Uterus (tissue), 2 donors: Measurements from ENCODE around the gene KAT7.

ENCODE experiments used
- CTCF ChIP-seq, 4 experiments: fragments of 200-600 bp in 2 of 4; fragments of 450-650 bp in 2 of 4; sonication (generic) in 2 of 4; IDR thresholded peaks; one replicate each; pipeline ENCODE4 v1.5.1; 2016 to 2019; ENCODE audit warnings: antibody characterized with exemption in 4 of 4, mild to moderate bottlenecking in 2 of 4, moderate library complexity in 1 of 4
- POLR2A ChIP-seq, 2 donors: fragments of 450-650 bp; IDR thresholded peaks; one replicate each; pipeline ENCODE4 v1.6.1; 2016; ENCODE audit warnings: antibody characterized with exemption in 2 of 2, mild to moderate bottlenecking in 1 of 2, moderate library complexity in 1 of 2

GRCh38 chr17:49779156-49779738 is 9.2 kb upstream of the KAT7 start:
- no peak for TF ChIP-seq POLR2A (IDR thresholded peaks at IDR 0.05)
- no peak for TF ChIP-seq CTCF (IDR thresholded peaks at IDR 0.05)
